Activated T-helper 1 cell treated with anti-CD3 and anti-CD28 coated beads, Interleukin-2, amount 50 U/mL, for 16 hours (primary cell): Measurements from ENCODE around the gene RTBDN.

Experiments used
- DNase-seq, 2 donors: peaks; one replicate each; pipeline ENCODE4 v3.0.0-alpha.2; 2020; ENCODE audit warnings: low read depth in 1 of 2, low spot score in 1 of 2

The RTBDN gene

DNA sequence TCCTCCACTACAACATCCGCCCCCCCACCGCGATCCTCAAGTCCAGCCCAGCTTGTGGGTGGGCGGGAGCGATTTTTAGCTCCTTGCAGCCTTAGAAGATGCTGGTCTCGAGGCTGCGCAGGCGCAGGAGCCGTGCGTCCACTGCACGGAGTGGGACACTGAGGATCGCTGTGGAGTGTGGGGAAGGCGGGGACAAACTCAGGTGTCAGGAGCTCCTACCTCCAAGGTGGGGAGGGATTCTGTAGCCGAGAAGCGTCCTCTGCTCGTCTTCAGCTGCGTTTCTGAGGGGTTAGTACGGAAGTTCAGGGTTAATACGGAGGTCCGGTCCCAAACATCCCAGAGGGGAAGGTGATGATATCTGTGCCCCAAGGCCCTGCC lies at the start of gene RTBDN:
RTBDN (minus strand) TSS at position 14 of the 378 bp plus-strand sequence. CDS start 4,600 bp downstream, outside the sequence.
- no peak for DNase-seq

DNA sequence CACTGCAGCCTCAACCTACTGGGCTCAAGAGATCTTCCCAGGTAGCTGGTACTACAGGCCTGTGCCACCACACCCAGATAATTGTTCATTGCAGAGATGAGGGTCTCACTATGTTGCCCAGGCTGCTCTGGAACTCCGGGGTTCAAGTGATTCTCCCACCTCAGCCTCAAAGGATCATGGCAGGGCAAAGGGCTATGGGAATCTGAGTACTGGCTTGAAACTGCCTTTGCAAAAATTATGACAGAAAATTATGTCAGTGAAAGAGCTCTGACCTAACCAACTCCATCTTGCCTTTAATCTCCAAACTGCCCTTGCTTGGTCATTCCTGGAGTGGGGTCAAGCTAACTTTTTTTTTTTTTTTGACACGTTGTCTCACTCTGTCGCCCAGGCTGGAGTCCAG lies 48.2 kb upstream of the RTBDN start:
- DNase-seq: no peak

DNA sequence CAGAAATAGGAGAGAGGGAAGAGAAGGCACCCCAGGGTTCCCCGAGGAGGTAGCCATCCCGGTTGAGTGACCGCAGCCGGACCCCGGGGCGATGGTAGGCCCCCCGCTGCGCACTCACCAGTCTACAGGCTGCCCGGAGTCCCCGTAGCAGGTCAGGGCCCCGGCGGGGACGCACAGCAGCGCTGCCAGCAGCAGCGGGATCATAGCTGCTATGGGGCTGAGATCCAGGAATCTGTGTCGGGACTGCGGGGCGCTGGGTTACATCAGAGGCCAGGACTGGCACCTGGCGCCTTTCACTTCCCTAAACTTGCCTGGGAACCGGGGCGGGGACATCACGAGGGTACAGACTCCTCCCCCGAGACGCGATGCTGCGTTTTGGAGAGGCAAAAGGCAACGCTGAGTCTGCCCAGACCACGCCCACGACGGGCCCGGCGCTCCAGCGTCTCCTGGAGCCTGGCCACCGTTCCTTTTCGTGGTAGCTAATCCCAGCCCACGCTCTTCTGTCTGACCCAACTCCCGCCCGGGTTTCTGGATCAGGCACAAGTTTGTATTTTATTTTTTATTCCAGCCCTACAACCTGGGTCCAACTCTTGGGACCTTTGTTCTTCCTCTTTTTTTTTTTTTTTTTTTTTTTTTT lies 46.9 kb upstream of the RTBDN start, which contains the start of gene DNASE2:
DNASE2 (minus strand) TSS at position 278 of the 637 bp plus-strand sequence; CDS start at position 204, 74 bp downstream.
- peak; percentile 74 to 79 for DNase-seq

DNA sequence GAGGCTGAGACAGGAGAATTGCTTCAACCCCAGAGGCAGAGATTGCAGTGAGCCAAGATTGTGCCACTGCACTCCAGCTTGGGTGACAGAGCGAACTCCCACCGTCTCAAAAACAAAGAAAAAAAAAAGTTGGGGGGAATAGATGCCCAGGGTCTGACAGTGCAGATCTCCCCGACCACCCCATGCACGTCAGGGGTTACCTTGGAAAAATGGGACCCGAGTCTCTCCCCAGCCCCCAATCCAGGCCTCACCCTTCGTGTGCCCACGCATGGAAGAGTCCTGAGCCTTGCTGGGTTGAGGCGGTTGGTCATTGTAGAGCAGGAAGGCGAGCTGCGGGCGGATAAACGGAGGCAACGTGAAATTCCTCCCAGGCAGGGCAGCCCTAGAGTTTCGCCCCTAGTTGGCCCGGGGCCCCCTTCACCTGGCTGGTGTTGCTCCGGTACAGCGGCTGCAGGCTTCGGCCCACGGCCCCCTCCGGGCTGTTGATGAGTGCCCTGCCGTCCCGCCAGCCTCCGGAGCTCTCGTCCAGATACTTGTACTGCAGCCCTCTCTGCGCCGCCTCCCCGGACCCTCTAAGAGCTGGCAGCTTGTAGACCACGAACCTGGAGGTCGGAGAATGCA lies 46.3 kb upstream of the RTBDN start:
- no peak for DNase-seq

DNA sequence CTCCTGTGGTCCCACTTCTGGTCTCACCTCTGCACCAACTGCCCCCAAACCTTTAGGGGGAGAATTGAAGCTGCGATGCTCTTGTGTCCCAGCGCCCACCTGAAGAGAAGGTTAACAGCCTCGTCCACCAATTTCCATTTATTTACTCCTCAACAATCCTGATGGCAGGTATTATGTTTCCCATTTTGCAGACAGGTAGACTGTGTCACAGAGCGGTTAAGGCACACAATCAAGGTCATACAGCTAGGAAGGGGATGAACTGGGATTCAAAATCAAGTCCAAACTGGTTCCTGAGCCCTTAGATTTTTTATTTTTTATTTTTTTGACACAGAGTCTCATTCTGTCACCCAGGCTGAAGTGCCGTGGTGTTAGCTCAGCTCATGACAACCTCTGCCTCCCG lies 40.7 kb upstream of the RTBDN start:
- DNase-seq: no peak

DNA sequence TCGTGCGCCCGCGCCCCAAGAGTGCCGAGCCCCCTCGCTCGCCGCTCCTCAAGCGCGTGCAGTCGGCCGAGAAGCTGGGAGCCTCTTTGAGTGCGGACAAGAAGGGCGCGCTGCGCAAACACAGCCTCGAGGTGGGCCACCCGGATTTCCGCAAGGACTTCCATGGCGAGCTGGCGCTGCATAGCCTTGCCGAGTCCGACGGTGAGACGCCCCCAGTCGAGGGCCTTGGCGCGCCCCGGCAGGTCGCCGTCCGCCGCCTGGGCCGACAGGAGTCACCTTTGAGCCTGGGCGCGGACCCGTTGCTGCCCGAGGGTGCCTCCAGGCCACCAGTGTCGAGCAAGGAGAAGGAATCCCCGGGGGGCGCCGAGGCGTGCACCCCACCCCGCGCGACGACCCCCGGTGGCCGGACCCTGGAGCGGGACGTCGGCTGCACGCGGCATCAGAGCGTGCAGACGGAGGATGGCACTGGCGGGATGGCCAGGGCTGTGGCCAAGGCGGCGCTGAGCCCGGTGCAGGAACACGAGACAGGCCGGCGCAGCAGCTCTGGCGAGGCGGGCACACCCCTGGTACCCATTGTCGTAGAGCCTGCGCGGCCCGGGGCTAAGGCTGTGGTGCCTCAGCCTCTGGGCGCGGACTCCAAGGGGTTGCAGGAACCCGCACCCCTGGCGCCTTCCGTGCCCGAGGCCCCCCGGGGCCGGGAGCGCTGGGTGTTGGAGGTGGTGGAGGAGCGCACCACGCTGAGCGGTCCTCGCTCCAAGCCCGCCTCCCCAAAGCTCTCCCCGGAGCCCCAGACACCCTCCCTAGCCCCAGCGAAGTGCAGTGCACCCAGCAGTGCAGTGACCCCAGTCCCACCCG lies 39.7 kb upstream of the RTBDN start:
- DNase-seq: no peak

DNA sequence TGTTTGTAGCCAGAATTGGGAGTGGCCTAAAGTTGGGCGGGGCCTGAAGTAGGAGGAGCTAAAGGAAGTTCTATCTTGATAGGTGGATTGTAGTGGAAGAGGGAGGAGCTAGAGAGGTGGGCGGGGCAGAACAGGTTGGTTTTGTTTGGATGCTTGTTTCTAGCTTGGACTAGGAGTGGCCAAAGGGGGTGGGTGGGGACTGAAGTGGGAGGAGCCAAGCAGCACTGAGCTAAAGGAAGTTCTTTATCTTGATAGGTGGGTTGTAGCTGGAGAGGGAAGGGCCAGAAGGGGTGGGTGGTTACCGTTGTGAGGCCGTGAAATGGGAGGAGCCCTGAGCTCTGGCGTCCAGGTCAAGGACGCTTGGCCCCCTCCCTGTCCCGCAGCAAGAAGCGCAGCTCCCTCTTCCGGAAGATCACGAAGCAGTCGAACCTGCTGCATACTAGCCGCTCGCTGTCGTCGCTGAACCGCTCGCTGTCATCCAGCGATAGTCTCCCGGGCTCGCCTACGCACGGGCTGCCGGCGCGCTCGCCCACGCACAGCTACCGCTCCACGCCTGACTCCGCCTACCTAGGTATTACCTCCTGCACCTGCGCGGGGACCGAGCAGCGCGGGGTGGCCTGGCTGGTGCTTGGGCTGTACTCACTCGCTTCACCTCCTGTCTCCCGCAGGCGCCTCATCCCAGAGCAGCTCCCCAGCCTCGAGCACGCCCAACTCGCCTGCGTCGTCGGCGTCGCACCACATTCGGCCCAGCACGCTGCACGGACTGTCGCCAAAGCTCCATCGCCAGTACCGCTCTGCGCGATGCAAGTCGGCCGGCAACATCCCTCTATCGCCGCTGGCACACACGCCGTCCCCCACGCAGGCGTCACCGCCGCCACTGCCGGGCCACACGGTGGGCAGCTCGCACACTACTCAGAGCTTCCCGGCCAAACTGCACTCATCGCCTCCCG lies 38.8 kb upstream of the RTBDN start:
- DNase-seq: peak in 1 of 2 donors; percentile 42

DNA sequence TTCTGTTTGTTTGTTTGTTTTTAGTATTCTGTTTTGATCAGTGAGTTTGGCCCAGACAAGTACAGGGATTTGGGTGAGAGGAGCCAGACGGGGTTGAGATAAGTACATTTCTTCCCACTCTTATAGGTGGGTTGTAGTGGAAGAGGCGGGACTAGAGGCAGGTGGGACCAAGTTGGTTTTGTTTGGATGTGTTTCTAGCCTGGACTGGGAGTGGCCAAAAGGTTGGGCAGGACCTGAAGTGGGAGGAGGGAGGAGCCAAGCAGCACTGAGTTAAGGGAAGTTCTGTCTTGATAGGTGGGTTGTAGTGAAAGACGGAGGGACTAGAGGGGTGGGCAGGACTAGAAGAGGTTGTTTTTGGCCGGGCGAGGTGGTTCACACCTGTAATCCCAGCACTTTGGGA lies 37.9 kb upstream of the RTBDN start:
- DNase-seq: no peak

DNA sequence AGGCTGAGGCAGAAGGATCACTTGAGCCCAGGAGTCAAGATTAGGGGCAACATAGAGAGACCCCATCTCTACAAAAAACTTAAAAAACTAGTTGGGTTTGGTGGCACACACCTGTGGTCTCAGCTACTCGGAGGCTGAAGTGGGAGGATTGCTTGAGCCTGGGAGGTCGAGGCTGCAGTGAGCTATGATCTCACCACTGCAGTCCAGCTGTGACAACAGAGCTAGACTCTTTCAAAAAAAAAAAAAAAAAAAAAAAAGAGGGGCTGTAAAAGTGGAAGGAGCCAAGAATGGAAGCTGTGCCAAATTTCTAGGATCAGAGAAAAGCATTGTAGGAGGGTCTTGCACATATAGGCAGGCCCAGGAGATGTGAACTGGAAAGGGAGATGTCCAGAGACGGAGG lies 37.3 kb upstream of the RTBDN start:
- no peak for DNase-seq

DNA sequence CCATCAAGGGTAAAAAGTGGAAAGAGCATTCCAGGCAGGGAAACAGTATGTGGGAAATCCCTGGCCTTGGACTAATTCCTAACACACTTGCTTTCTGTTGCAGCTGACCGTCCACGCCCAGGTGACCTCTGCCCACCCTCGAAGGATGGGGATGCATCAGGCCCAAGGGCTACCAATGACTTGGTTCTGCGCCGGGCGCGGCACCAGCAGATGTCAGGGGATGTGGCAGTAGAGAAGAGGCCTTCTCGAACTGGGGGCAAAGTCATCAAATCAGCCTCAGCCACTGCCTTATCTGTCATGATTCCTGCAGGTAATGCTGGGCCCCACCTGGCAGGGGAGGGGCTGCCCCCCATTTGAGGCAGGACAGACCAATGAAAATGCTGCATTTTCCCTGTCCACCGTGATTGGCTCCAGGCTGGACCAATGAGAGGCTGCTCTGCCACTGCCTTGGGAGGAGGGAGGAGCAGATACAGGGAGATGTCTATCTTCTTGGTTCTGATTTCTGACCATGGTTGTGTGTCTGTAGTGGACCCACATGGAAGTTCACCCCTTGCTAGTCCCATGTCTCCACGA lies 34.2 kb upstream of the RTBDN start:
- DNase-seq: no peak

DNA sequence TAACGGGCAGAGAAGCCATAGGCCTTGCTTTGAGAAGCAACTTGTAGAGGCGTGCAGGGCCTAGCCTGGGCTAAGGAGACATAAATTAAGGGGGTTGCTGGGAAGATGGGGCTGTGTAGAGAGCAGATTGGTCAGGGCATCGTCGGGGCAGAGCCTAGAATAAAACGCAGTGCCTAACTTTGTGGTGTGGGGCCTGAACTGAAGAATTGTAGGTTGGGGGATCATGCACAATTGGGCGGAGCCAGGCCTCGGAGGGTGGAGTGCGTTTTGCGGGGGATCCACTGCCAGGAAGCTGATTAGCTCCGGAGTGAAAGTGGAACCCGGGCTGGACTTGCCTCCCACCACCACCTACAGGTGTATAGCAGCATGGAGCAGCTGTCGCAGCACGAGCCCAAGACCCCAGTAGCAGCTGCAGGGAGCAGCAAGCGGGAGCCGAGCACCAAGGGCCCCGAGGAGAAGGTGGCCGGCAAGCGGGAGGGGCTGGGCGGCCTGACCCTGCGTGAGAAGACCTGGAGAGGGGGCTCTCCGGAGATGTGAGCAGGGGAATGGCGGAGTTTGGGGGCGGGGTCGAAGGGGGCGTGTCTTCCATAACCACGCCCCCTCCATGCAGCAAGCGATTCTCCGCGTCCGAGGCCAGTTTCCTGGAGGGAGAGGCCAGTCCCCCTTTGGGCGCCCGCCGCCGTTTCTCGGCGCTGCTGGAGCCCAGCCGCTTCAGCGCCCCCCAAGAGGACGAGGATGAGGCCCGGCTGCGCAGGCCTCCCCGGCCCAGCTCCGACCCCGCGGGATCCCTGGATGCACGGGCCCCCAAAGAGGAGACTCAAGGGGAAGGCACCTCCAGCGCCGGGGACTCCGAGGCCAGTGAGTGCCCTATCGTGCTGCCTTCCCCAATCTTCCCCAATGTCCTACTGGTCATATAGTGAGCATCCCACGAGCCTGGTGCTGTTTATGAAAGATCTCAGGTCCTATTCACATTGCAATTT lies 33.0 kb upstream of the RTBDN start:
- DNase-seq: peak in 1 of 2 donors; percentile 42

DNA sequence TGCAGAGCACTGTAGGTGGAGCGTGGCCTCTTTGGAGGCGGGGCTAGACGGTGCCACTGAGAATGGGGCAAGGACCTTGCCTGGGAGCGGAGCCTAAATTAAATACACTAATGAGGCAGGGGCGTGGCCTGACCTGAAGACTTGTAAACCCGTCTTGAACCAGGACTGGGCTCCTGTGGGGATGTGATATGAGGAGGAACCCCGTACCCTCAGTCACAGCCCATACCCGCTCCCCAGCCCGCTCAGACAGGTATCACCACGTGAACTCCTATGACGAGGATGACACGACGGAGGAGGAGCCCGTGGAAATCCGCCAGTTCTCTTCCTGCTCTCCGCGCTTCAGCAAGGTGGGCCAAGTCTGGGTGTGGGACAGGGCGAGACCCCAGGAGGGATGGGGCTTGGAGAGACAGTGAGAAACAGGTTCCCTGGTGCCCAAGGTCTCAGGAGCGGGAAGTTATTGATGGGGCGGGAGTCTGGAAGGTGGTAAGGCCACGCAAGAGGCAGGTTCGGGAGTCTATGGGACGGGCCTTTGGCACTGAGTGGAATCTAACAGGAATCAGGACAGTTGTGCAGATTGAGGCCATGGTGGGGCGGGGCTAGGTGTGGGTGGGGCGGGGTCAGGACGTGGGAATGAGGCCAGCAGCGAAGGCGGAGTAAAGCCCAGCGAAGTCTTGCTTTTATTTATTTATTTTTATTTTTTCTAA lies 32.2 kb upstream of the RTBDN start:
- no peak for DNase-seq

DNA sequence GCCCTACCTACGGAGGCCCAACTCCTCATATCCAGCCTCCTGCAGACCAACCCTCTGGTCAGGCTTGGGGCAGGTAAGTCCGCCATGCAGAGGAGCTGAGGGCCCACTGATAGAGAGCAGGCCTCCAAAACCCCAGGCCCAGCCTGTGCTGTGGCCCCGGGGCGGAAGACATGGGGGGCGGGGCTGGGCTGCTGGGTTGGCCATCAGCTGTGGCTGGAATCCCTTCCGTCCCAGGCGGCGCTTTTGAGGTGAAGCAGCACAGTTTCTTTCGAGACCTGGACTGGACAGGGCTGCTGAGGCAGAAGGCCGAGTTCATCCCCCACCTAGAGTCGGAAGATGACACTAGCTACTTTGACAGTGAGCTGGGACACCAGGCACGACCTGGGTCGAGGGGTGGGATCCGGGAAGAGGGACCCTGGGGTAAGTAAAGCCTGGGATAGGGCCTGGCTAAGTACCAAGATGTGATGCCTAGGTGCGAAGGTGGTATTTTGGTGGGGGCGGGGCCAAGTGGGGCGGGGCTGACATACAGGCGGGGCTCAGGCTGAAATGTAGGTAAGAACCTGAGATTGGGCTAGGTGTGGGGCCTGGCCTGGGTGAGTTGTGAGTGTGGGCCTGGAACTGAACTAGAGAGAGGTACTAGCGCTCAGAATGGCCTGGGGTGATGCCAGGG lies 31.5 kb upstream of the RTBDN start:
- no peak for DNase-seq

DNA sequence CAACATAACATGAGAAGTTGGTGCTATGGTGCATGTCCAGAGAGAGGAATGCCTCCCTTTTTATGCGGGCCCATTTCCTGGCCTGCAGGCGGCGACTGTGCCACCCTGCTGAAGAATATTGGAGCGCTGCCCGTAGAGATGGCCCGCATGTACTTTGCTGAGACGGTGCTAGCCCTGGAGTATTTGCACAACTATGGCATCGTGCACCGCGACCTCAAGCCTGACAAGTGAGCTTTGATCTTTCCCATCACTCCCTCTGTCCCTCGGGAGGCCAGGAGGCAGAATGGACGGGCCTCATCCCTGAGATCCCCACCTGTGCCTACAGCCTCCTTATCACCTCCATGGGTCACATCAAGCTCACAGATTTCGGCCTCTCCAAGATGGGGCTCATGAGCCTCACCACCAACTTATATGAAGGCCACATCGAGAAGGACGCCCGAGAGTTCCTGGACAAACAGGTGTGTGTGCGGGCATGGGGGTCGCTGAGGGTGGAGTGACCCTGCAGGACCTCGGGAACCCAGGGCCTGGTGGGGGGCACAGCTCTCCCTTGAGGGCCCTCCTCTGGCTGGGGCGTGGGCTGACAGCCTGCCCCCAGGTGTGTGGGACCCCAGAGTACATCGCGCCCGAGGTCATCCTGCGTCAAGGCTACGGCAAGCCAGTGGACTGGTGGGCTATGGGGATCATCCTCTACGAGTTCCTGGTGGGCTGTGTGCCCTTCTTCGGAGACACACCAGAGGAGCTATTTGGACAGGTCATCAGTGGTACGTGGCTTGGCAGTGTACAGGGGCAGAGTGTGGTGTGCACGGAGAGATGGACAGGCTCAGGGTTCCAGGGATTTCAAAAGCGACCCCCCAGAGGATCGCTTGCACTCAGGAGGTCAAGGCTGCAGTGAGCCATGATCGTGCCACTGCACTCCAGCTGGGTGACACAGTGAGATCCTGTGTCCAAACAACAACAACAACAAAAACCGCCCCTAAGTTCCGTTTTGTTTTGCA lies 30.6 kb upstream of the RTBDN start:
- no peak for DNase-seq

DNA sequence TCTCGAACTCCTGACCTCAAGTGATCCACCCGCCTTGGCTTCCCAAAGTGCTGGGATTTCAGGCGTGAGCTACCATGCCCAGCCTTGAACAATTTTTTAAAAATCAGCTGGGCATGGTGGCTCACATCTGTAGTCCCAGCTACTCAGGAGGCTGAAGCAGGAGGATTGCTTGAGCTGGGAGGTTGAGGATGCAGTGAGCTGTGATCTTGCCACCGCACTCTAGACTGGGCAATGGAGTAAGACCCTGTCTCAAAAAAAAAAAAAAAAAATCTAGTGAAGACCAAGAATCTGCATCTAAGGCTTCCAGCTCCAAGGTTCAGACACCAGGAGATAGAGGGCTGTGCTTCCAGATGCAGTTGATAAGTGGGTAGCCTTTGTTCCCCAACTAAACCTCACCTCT lies 29.8 kb upstream of the RTBDN start:
- no peak for DNase-seq

DNA sequence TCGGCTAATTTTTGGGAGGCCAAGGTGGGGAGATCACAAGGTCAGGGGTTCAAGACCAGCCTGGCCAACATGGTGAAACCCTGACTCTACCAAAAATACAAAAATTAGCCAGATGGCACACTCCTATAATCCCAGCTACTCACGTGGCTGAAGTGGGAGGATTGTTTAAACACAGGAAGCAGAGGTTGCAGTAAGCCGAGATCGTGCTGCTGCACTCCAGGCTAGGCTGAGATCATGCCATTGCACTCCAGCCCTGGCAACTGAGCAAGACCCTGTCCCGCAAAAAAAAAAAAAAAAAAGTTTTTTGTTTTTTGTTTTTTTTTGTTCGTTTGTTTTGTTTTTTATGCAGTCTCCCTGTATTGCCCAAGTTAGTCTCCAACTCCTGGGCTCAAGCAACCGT lies 25.2 kb upstream of the RTBDN start:
- no peak for DNase-seq
